DMS114 treated with DMSO at 0.1 percent for 48 hours (cell line): ENCODE data around the gene SLC4A4.

Experiments used
- DNase-seq: peaks from one replicate; lab custom pipeline; 2025; ENCODE audit not compliant: unreplicated experiment; lab: John Stamatoyannopoulos, UW

SLC4A4 gene

DNA sequence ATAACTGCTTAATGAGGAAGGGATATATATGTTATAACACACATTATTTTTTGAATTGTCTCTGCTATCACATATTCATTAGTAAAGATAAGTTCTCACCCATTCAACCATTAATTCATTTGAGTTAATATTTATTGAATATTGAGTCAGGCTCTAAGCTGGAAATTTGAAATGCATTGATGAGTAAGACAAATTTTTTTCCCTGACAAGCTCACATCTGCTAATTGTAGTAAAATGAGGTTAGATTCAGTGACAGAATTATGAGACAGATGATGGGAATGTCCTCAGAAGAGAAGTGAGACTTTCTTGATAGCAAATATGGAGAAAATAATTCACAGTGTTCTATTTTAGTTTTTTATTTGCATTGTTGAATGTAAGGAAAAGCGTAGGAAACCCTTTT, 194.3 kb downstream of the SLC4A4 start:
- DNase-seq = no peak

DNA sequence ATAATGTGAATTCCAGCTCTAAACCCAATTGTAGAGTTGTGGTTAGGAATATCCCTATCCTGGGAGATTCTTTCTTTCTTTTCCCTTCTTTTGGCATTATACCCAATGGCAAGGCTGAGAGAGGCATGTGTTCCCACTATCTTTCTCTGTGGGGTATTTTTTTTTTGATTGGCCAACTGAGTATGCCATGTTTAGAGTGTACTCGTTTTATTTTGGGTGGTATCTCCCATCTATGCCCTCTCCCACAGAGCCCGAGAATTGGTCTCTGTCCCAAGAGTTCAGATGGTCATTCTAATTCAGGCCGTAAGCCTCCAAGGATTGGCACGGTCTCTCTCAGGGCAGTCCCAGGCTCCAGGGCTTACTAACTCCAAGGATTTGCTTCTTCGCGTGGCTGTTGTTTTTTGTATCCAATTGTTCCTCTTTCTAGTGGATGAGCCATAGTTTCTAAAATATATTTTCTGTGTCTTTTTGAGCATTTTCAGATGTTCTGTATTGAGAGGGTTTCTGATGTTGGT, 198.8 kb downstream of the SLC4A4 start:
- DNase-seq = no peak

DNA sequence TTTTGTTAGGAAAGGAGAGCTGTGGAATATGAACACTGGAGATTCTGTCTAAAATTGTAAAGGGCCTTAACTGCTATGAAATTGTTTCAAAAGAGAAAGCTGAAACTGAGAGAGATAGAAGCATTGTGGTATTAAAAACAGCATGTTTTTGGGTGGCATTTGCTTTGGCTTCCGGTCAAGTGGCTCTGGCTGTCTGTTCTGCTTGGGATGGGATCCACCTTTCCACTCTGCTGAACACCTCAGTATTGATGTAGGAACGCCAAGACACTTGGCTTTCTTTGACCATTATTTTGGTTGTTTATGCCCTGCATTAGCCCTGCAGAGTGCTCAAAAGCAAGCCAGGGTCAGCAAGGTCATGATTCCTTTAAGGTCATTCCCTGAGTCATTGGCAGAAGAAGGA, 199.7 kb downstream of the SLC4A4 start:
- no peak for DNase-seq

- DNase-seq = no peak
Observed at GRCh38 chr4:71540749-71541269, 202.0 kb downstream of the SLC4A4 start.

DNA sequence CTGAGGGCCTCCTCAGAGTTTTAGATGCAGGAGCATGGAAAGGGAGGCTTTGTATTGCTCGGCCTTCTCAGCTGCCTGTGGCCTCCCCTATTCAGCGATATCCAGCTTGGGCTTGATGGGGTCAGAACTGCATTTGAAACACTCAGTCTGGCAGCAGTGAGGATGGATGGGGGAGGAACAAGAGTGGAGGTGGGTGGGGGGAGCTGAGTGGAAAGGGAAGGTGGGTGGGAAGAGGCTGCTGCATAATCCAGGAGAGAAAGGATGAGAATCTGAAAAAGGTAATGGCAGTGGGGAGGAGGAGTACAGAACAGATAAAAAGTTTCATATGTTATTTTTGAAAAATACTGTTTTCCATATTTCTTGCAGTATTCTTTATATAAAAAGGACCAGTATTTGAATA, 202.7 kb downstream of the SLC4A4 start:
- no peak for DNase-seq

- DNase-seq = no peak
Observed at GRCh38 chr4:71545168-71545567, 206.3 kb downstream of the SLC4A4 start.

GRCh38 chr4:71549516-71550160, 210.8 kb downstream of the SLC4A4 start:
- DNase-seq = no peak

DNA sequence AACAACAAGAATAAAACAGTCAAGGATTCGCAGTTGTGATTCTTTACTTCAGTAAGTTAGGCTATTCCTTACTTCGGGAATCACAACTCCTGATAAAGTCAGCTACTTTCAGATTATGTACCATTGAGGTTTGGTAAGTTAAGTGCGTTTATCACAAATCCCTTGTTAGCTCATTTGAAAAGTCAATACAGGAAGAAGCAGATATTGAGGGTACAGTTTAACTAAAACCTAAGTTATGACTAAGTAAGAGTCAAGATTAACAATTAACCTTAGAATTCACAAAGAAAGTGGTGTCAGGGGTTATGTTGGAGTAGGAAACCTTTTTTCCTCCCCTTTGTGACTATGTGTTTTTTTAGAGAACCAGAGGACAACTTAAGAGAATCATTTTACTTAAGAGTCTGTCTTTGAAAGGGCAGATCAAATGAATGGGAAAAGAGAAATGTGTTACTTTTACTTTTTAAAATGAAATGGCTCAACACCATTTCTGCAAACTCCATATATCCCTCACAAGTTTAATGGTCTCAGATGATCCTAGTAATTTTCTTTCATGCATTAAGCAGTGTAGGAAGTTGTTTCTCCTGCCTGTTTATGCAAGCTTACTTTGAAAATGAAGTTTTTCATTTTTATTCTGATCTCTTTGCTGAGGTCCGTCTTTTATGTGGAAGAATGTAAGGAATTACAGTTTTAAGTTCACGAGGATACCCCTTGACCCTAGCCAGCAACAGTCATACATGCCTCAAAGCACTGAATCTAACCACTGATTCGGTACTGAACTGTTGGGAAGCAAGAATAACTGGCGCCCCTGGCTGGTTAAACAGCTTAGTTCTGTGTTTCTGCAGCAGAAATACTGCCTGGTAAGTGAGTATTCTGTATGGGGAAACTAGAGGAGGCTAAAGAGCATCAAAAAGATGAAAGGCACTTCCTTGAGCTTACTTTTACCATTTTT, 211.7 kb downstream of the SLC4A4 start:
- no peak for DNase-seq

DNA sequence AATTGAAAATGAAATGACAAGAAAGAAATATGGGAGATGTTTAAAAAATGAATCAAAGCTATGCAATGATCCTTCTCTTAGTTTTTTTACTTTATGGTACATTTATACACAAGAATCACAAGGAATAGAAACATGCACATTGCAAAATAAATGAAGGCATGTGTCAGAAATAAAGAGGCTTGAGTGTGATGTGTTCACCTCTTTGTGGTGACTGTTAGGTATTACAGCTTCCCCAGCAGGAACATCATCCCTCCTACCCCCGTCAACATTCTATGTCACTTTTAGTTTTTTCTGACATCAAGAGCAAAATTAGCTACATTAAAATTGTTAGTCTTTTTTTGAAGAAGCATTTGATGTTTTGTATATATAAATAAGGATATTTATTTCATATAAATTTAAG, 214.8 kb downstream of the SLC4A4 start:
- DNase-seq = no peak

- no peak for DNase-seq
Observed at GRCh38 chr4:71554025-71554424, 215.2 kb downstream of the SLC4A4 start.

DNA sequence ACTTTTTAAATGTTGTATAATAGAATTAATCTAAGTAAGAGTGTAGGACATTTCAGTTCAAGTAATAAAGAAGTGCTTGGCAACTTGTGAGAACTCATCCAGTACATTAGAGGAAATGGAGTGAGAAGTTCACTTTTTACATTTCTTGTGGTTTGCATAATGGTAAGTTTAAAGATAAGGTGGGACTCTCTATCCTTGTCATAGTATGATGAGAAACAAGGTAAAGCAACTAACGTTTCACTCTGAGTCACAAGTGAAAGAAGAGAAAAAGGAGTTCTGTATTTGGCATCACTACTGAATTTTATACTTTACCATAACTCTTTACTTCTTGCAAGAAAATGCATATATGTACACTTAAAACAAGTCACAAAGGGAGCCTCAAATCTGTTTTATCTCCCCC, 219.4 kb downstream of the SLC4A4 start:
- DNase-seq = no peak

- no peak for DNase-seq
Observed at GRCh38 chr4:71559957-71560571, 221.2 kb downstream of the SLC4A4 start.

- DNase-seq = no peak
Observed at GRCh38 chr4:71564775-71565174, 226.0 kb downstream of the SLC4A4 start.

DNA sequence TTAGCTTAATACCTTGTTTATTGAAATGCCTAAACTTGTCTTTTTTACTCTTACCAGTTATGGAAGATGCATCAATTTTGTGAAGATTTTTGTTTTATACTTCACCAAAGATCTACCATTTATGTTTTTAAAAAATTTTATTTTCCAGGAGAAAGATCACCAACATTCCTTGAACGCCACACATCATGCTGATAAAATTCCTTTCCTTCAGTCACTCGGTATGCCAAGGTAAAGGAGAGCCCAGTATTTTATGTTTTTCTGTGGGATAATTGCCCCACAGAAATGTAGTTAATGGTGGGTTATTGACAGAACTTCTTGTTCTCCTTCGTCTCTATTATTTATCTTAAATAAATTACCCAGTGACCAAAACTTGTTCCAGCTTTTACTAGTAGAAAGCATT, 228.0 kb downstream of the SLC4A4 start:
- DNase-seq = no peak

- no peak for DNase-seq
Observed at GRCh38 chr4:71568131-71568530, 229.3 kb downstream of the SLC4A4 start.

DNA sequence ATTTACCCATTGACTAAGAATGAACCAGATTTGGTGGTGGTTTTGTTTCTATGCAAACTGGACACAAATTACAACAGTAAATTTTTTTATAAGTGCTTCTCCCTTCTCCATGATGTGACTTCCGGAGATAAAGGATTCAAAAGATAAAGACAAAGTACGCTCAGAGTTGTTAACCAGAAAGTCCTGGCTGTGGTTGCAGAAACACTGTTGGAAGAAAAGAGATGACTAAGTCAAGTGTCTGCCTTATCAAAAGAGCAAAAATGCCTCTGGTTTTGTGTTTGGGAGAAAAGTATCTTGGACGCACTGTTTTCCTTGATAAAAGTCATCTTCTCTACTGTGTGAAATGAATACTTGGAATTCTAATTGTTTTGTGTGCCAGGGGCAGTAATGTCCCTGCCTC, 231.7 kb downstream of the SLC4A4 start:
- DNase-seq = no peak

- no peak for DNase-seq
Observed at GRCh38 chr4:71571346-71571745, 232.5 kb downstream of the SLC4A4 start.

GRCh38 chr4:71583971-71584370, 245.2 kb downstream of the SLC4A4 start:
- no peak for DNase-seq

GRCh38 chr4:71584585-71584984, 245.8 kb downstream of the SLC4A4 start:
- DNase-seq = no peak

- no peak for DNase-seq
Observed at GRCh38 chr4:71586087-71586763, 247.4 kb downstream of the SLC4A4 start.

GRCh38 chr4:71587995-71588394, 249.2 kb downstream of the SLC4A4 start:
- no peak for DNase-seq
